ENCODE data around the gene FAN1. TPM values are rescaled to one million over a fixed set of nuclear protein-coding genes. Genes with fewer than 3 reads are reported as not detected.

The FAN1 gene
- total and polyA plus RNA-seq, 2 of the 4 experiments (the other 2 are of a cell fraction): 7.6 to 12.4 TPM

GRCh38 chr15:30939161-30939560 is 35.4 kb downstream of the FAN1 start:
- Histone ChIP-seq H3K4me3 (ENCODE audit: insufficient read depth, low read depth, low read length) (no peak overlapping the region), H3K79me1 (ENCODE audit: low read depth in 1 of 2, low read length in 2 of 2) (no peaks in the 10 kb centered on the region), H3K36me3 (ENCODE audit: control insufficient read depth, insufficient read depth, low read length) (peaks cover 36% of the 10 kb centered on the region), H3K9me3 (ENCODE audit: control insufficient read depth, insufficient read depth, low read length) (no peaks in the 10 kb centered on the region), H3K4me2 (ENCODE audit: low read depth, low read length) (no peak overlapping the region), H3K27me3 (ENCODE audit: control insufficient read depth, insufficient read depth, low read length) (no peaks in the 10 kb centered on the region), H3K4ac (ENCODE audit: low read depth, low read length) (no peak overlapping the region), H2BK20ac (ENCODE audit: low read depth, low read length) (no peak overlapping the region), H4K5ac (ENCODE audit: low read depth, low read length) (no peak overlapping the region), H3K18ac (ENCODE audit: low read depth, low read length) (no peak overlapping the region), H3K56ac (ENCODE audit: extremely low read depth, insufficient read depth, low read length) (no peak overlapping the region), H2AK9ac (replicated peaks; ENCODE audit: low read depth, low read length, poor library complexity) (no peak overlapping the region), H2BK120ac (ENCODE audit: low read depth, low read length) (no peak overlapping the region), H2AK5ac (ENCODE audit: low read depth, low read length) (no peak overlapping the region), H2BK15ac (ENCODE audit: low read depth, low read length) (no peak overlapping the region), H4K8ac (ENCODE audit: low read depth in 2 of 2, low read length in 2 of 2) (no peak overlapping the region), H3K9ac (ENCODE audit: low read depth, low read length) (no peak overlapping the region), H3K4me1 (ENCODE audit: control insufficient read depth, insufficient read depth, low read length) (no peaks in the 10 kb centered on the region), H2BK5ac (ENCODE audit: low read depth, low read length, poor library complexity, severe bottlenecking) (no peak overlapping the region), H3K9me1 (ENCODE audit: insufficient read depth, low read length) (peaks cover 3% of the 10 kb centered on the region; the same call in 1 of the 2 replicates), H3K27ac (ENCODE audit: insufficient read depth, low read length) (no peak overlapping the region), H4K91ac (ENCODE audit: insufficient read depth, low read depth, low read length) (no peak overlapping the region), H3K14ac (replicated peaks; ENCODE audit: low read depth, low read length) (no peak overlapping the region), H2AFZ (replicated peaks; ENCODE audit: low read length, poor library complexity) (no peak overlapping the region), H3K23ac (ENCODE audit: low read depth, low read length) (no peak overlapping the region), H4K20me1 (ENCODE audit: insufficient read depth, low read length) (no peaks in the 10 kb centered on the region)
- intact Hi-C loops (cut with micrococcal nuclease) (no loop called here), in situ Hi-C loops (cut with MboI; ENCODE audit: low sequenced_read_pairs) (no loop called here), dilution Hi-C loops (cut with HindIII; ENCODE audit: low sequenced_read_pairs, unreplicated experiment) (no loop called here)
- ATAC-seq (ENCODE audit: low read depth) (no peak), DNase-seq (no peak)
- ChIA-PET POLR2A (ENCODE audit: unreplicated experiment) (no interaction called here), CTCF (no interaction called here)
- BruUV-seq (replicated peaks): no TSS peak
- TF ChIP-seq CHD1 (IDR thresholded peaks at IDR 0.05; ENCODE audit: low read depth, low read length) (no peak), SMC3 (IDR thresholded peaks at IDR 0.05; ENCODE audit: low read depth, low read length) (no peak), CEBPB (IDR thresholded peaks at IDR 0.05; ENCODE audit: low read depth, low read length) (no peak), NFE2L2 (IDR thresholded peaks at IDR 0.05; ENCODE audit: low read depth, low read length) (no peak), RFX5 (IDR thresholded peaks at IDR 0.05; ENCODE audit: low read depth, low read length) (no peak), MXI1 (IDR thresholded peaks at IDR 0.05; ENCODE audit: borderline replicate concordance, low read depth, low read length) (no peak), FOS (IDR thresholded peaks at IDR 0.05; ENCODE audit: low read depth, low read length) (no peak), USF2 (IDR thresholded peaks at IDR 0.05; ENCODE audit: low read depth, low read length) (no peak), ELK1 (IDR thresholded peaks at IDR 0.05; ENCODE audit: borderline replicate concordance, low read depth, low read length) (no peak), POLR2A (IDR thresholded peaks at IDR 0.05; ENCODE audit: low read depth, low read length) (no peak), MAZ (IDR thresholded peaks at IDR 0.05; ENCODE audit: borderline replicate concordance, low read depth, low read length) (no peak)
- 100% methylated on average over 3 of the region's 7 CpGs; no CpG with 5 or more reads in 1 of the 2 experiments for WGBS, 2 experiments (ENCODE audit: extremely low coverage in 2 of 2, insufficient read length in 1 of 2)
